Activated CD8-positive, alpha-beta memory T cell treated with anti-CD3 and anti-CD28 coated beads for 36 hours (primary cell): ENCODE measurements around the gene PCSK9. TPM values are rescaled to one million over a fixed set of nuclear protein-coding genes. Genes with fewer than 3 reads are reported as not detected.
"Not testable (repeated sequence)": the region's sequence is repeated elsewhere in the genome, so short reads cannot be mapped to it uniquely, and the experiment has no call there.

ENCODE experiments used
- CTCF ChIA-PET: fragments of 350-600 bp; sonication (Branson Sonifier 250); formaldehyde crosslinking; loops from one replicate; lab custom pipeline; 2021; ENCODE audit warnings: antibody characterized with exemption; lab: Charles Lee
- POLR2A ChIA-PET: fragments of 350-600 bp; sonication (Branson Sonifier 250); formaldehyde crosslinking; loops from one replicate; lab custom pipeline; 2021; ENCODE audit warnings: antibody characterized with exemption; lab: Charles Lee
- total RNA-seq, 2 experiments: library from RNA; stranded (reverse); gene quantifications; one replicate each; pipeline ENCODE4 v1.2.3, GENCODE V29; 2021

PCSK9 gene
- total RNA-seq, 2 experiments from 2014 or later: not detected

- POLR2A ChIA-PET: no interaction called here
- CTCF ChIA-PET: interaction anchor here (0.9 kb wide), 1 partner anchor 9 kb away, joined by 3 read pairs; no protein-coding TSS in a partner anchor
Observed at GRCh38 chr1:55005351-55006140, 33.8 kb upstream of the PCSK9 start.

- POLR2A ChIA-PET: no interaction called here
Observed at GRCh38 chr1:55006931-55007330, 32.4 kb upstream of the PCSK9 start.

GRCh38 chr1:55007625-55008024 lies 31.7 kb upstream of the PCSK9 start:
- ChIA-PET POLR2A (no interaction called here), CTCF (interaction anchor here (0.9 kb wide), 1 partner anchor 61 kb away, joined by 4 read pairs; no protein-coding TSS in a partner anchor)

More at GRCh38 chr1:55006931-55007330, 32.4 kb upstream of the PCSK9 start:
- CTCF ChIA-PET: interaction anchor here (0.9 kb wide), 1 partner anchor 60 kb away, joined by 4 read pairs; no protein-coding TSS in a partner anchor

- POLR2A ChIA-PET: no interaction called here
Observed at GRCh38 chr1:55010194-55010886, 29.0 kb upstream of the PCSK9 start.

GRCh38 chr1:55010887-55011217 lies 28.5 kb upstream of the PCSK9 start:
- POLR2A ChIA-PET: no interaction called here
- CTCF ChIA-PET: no interaction called here

More at GRCh38 chr1:55010194-55010886, 29.0 kb upstream of the PCSK9 start:
- CTCF ChIA-PET: interaction anchor here (1.6 kb wide), 1 partner anchor 14 kb away, joined by 4 read pairs; no protein-coding TSS in a partner anchor

GRCh38 chr1:55012661-55013060 lies 26.7 kb upstream of the PCSK9 start:
- ChIA-PET POLR2A (no interaction called here), CTCF (interaction anchor here (2.0 kb wide), 1 partner anchor 9 kb away, joined by 5 read pairs; no protein-coding TSS in a partner anchor)

- ChIA-PET POLR2A (no interaction called here), CTCF (no interaction called here)
Observed at GRCh38 chr1:55015123-55015522, 24.2 kb upstream of the PCSK9 start.

GRCh38 chr1:55015731-55016620 lies 23.4 kb upstream of the PCSK9 start:
- ChIA-PET CTCF (interaction anchor here (1.5 kb wide), 1 partner anchor 19 kb away, joined by 4 read pairs; no protein-coding TSS in a partner anchor), POLR2A (no interaction called here)

GRCh38 chr1:55018395-55018794 lies 21.0 kb upstream of the PCSK9 start:
- CTCF ChIA-PET: interaction anchor here (0.6 to 1.0 kb wide), 2 partner anchors 55 to 75 kb away, joined by 3 read pairs; no protein-coding TSS in a partner anchor
- POLR2A ChIA-PET: no interaction called here

GRCh38 chr1:55021942-55022546 lies 17.3 kb upstream of the PCSK9 start:
- ChIA-PET CTCF (interaction anchor here (0.7 to 3.5 kb wide), 15 partner anchors 9 to 135 kb away, joined by 3 to 23 read pairs (median 3); partner anchors contain the start of gene BSND), POLR2A (no interaction called here)

GRCh38 chr1:55024163-55024562 lies 15.2 kb upstream of the PCSK9 start:
- POLR2A ChIA-PET, CTCF ChIA-PET: not testable (repeated sequence)

GRCh38 chr1:55026682-55027081 lies 12.7 kb upstream of the PCSK9 start:
- POLR2A ChIA-PET, CTCF ChIA-PET: not testable (repeated sequence)

- CTCF ChIA-PET, POLR2A ChIA-PET: not testable (repeated sequence)
Observed at GRCh38 chr1:55031098-55031497, 8.2 kb upstream of the PCSK9 start.

- ChIA-PET CTCF (interaction anchor here (1.6 kb wide), 1 partner anchor 12 kb away, joined by 4 read pairs; no protein-coding TSS in a partner anchor), POLR2A (no interaction called here)
Observed at GRCh38 chr1:55033265-55033614, 6.1 kb upstream of the PCSK9 start.

- ChIA-PET CTCF (interaction anchor here (1.4 kb wide), 1 partner anchor 13 kb away, joined by 6 read pairs; no protein-coding TSS in a partner anchor), POLR2A (no interaction called here)
Observed at GRCh38 chr1:55034476-55035133, 4.7 kb upstream of the PCSK9 start.

GRCh38 chr1:55035904-55036303 lies 3.4 kb upstream of the PCSK9 start:
- ChIA-PET CTCF (interaction anchor here (1.4 kb wide), 1 partner anchor 14 kb away, joined by 6 read pairs; no protein-coding TSS in a partner anchor), POLR2A (no interaction called here)

GRCh38 chr1:55037733-55038551 lies 1.4 kb upstream of the PCSK9 start:
- ChIA-PET POLR2A (no interaction called here), CTCF (no interaction called here)

- ChIA-PET CTCF (no interaction called here), POLR2A (no interaction called here)
Observed at GRCh38 chr1:55038552-55038838, 853 bp upstream of the PCSK9 start.
